Smooth muscle cell of the coronary artery (primary cell): ENCODE measurements around the gene MROH2B. TPM values are rescaled to one million over a fixed set of nuclear protein-coding genes. Genes with fewer than 3 reads are reported as not detected.

Source experiments
- total RNA-seq: library from RNA; depleted of rRNA; stranded (reverse); fragments of >200 nt; gene quantifications from 2 replicates; pipeline ENCODE4 v1.2.3, GENCODE V29; 2014; ENCODE audit warnings: low replicate concordance

Gene MROH2B
- not detected in 2 replicates for total RNA-seq

GRCh38 chr5:41071242-41071641, at the start of gene MROH2B:
MROH2B (minus strand) TSS chr5:41071342; CDS start chr5:41070852, 490 bp downstream.

Other genes with a start within 250 kb of the MROH2B start
- 3,319 and 4,681 TPM in 2 replicates for gene RPL37, start 236.1 kb downstream of the MROH2B start, total RNA-seq
- 8.9 and 11.7 TPM in 2 replicates for gene CARD6, start 230.0 kb downstream of the MROH2B start, total RNA-seq
- gene C7, start 161.8 kb downstream of the MROH2B start, total RNA-seq = 15.8 and 132 TPM in 2 replicates
- gene C6, start 142.2 kb upstream of the MROH2B start, total RNA-seq = 0.23 and 0.59 TPM in 2 replicates